GM23338 (cell line): ENCODE data around the gene ZSWIM5. TPM values are rescaled to one million over a fixed set of nuclear protein-coding genes. Genes with fewer than 3 reads are reported as not detected.

Source experiments
- ATAC-seq: fragments of 200-7000 bp; cut with Tn5 transposase; 3 replicates; pipeline ENCODE4 v1.9.1; 2020
- DNase-seq: peaks from one replicate; pipeline ENCODE4 v3.0.0-alpha.2; 2015; ENCODE audit warnings: low spot score
- H2AFZ ChIP-seq: fragments of 200-600 bp; sonication (generic); 2 replicates; pipeline ENCODE4 v1.8.0; 2016; ENCODE audit warnings: antibody characterized with exemption, mild to moderate bottlenecking, moderate library complexity
- H3F3A ChIP-seq: fragments of 200-600 bp; sonication (generic); replicated peaks from 2 replicates; pipeline ENCODE4 v1.8.0; 2017; ENCODE audit warnings: antibody characterized with exemption, mixed run types, low read depth
- H3K27ac ChIP-seq: fragments of 200-600 bp; sonication (generic); 2 replicates; pipeline ENCODE4 v1.6.1; 2016; ENCODE audit warnings: low read depth
- H3K27me3 ChIP-seq: fragments of 200-600 bp; sonication (generic); 2 replicates; pipeline ENCODE4 v1.8.0; 2016; ENCODE audit warnings: mild to moderate bottlenecking, mixed run types, moderate library complexity; ENCODE audit not compliant: insufficient read depth
- H3K36me3 ChIP-seq: fragments of 200-600 bp; sonication (generic); 2 replicates; pipeline ENCODE4 v1.8.0; 2016; ENCODE audit warnings: mild to moderate bottlenecking; ENCODE audit not compliant: insufficient read depth
- H3K4me1 ChIP-seq: fragments of 200-600 bp; sonication (generic); 2 replicates; pipeline ENCODE4 v1.8.0; 2016; ENCODE audit warnings: mild to moderate bottlenecking, moderate library complexity; ENCODE audit not compliant: insufficient read depth
- H3K4me2 ChIP-seq: fragments of 200-600 bp; sonication (generic); 2 replicates; pipeline ENCODE4 v1.7.1; 2017; ENCODE audit warnings: mixed run types
- H3K4me3 ChIP-seq: fragments of 200-600 bp; sonication (generic); 2 replicates; pipeline ENCODE4 v1.6.1; 2016; ENCODE audit warnings: mixed run types
- H3K79me2 ChIP-seq: fragments of 200-600 bp; sonication (generic); replicated peaks from 2 replicates; pipeline ENCODE4 v1.8.0; 2017; ENCODE audit warnings: mild to moderate bottlenecking; ENCODE audit not compliant: insufficient read depth
- H3K9me2 ChIP-seq: fragments of 200-600 bp; sonication (generic); 2 replicates; pipeline ENCODE4 v1.8.0; 2017; ENCODE audit not compliant: insufficient read depth
- H4K20me1 ChIP-seq: fragments of 200-600 bp; sonication (generic); replicated peaks from 2 replicates; pipeline ENCODE4 v1.8.0; 2017; ENCODE audit warnings: mild to moderate bottlenecking; ENCODE audit not compliant: insufficient read depth
- H3K27ac Mint-ChIP-seq: 2 replicates; pipeline ENCODE4 v1.8.0; 2020; ENCODE audit warnings: inconsistent platforms, mild to moderate bottlenecking, moderate library complexity, mixed read lengths
- H3K27me3 Mint-ChIP-seq: 3 replicates; pipeline ENCODE4 v1.8.0; 2022; ENCODE audit warnings: low read depth, mild to moderate bottlenecking, moderate library complexity, mixed read lengths, inconsistent platforms; ENCODE audit not compliant: insufficient read depth, poor library complexity
- H3K36me3 Mint-ChIP-seq: 3 replicates; pipeline ENCODE4 v1.8.0; 2021; ENCODE audit warnings: low read depth, mild to moderate bottlenecking, inconsistent platforms, moderate library complexity, mixed read lengths
- H3K4me1 Mint-ChIP-seq: 3 replicates; pipeline ENCODE4 v1.8.0; 2020; ENCODE audit warnings: mild to moderate bottlenecking, inconsistent platforms, mixed read lengths
- H3K4me3 Mint-ChIP-seq: 3 replicates; pipeline ENCODE4 v1.8.0; 2021; ENCODE audit warnings: moderate library complexity, mild to moderate bottlenecking, inconsistent platforms, mixed read lengths
- H3K9me3 Mint-ChIP-seq: 3 replicates; pipeline ENCODE4 v1.8.0; 2020; ENCODE audit warnings: moderate library complexity, mild to moderate bottlenecking, inconsistent platforms, mixed read lengths
- CREB1 ChIP-seq: fragments of 250-450 bp; sonication (Bioruptor Pico); IDR thresholded peaks from 2 replicates; pipeline ENCODE4 v1.5.0; 2020; ENCODE audit warnings: low read depth, mild to moderate bottlenecking, moderate library complexity
- EZH2 ChIP-seq: fragments of 200-600 bp; sonication (generic); IDR thresholded peaks from one replicate; pipeline ENCODE4 v1.8.0; 2017; ENCODE audit warnings: antibody characterized with exemption, mild to moderate bottlenecking, low read depth; ENCODE audit not compliant: unreplicated experiment
- JUNB ChIP-seq: IDR thresholded peaks from one replicate; pipeline ENCODE4 v1.6.1; 2016; ENCODE audit warnings: antibody characterized with exemption; ENCODE audit not compliant: unreplicated experiment
- NANOG ChIP-seq: IDR thresholded peaks from 2 replicates; pipeline ENCODE4 v1.6.1; 2016; ENCODE audit warnings: antibody characterized with exemption, borderline replicate concordance
- POLR2AphosphoS5 ChIP-seq: IDR thresholded peaks from 2 replicates; pipeline ENCODE4 v1.6.1; 2016; ENCODE audit warnings: antibody characterized with exemption, low read depth
- REST ChIP-seq: IDR thresholded peaks from one replicate; pipeline ENCODE4 v1.6.1; 2018; ENCODE audit warnings: antibody characterized with exemption; ENCODE audit not compliant: unreplicated experiment
- STAT1 ChIP-seq: IDR thresholded peaks from one replicate; pipeline ENCODE4 v1.6.1; 2016; ENCODE audit warnings: antibody characterized with exemption; ENCODE audit not compliant: unreplicated experiment
- ZNF114 ChIP-seq: fragments of 250-450 bp; sonication (Bioruptor Pico); IDR thresholded peaks from 2 replicates; pipeline ENCODE4 v1.5.0; 2020; ENCODE audit warnings: mild to moderate bottlenecking, moderate library complexity
- ZNF331 ChIP-seq: fragments of 250-450 bp; sonication (Bioruptor Pico); IDR thresholded peaks from 2 replicates; pipeline ENCODE4 v1.5.0; 2020; ENCODE audit warnings: low read depth, mild to moderate bottlenecking, moderate library complexity
- ZNF462 ChIP-seq: fragments of 250-450 bp; sonication (Bioruptor Pico); IDR thresholded peaks from 2 replicates; pipeline ENCODE4 v1.5.0; 2020; ENCODE audit warnings: mild to moderate bottlenecking, moderate library complexity
- polyA plus RNA-seq: library from polyadenylated mRNA; unstranded; fragments of >200 nt; fragmentation: Nextera tagmentation; extraction: Ambion mirVana; gene quantifications from 2 replicates; pipeline ENCODE4 v1.2.1, GENCODE V29; 2016
- total RNA-seq: library from RNA; depleted of rRNA; stranded (reverse); fragments of >200 nt; shearing (Covaris generic); gene quantifications from 2 replicates; pipeline ENCODE4 v1.2.3, GENCODE V29; 2014
- TF ChIP-seq, protein P1 (sequence below): IDR thresholded peaks from 2 replicates; pipeline ENCODE4 v1.6.1; 2016; ENCODE audit warnings: antibody characterized with exemption

ZSWIM5 gene
- total and polyA plus RNA-seq, 2 experiments from 2014 or later, result 0.65 to 3.6 TPM

DNA sequence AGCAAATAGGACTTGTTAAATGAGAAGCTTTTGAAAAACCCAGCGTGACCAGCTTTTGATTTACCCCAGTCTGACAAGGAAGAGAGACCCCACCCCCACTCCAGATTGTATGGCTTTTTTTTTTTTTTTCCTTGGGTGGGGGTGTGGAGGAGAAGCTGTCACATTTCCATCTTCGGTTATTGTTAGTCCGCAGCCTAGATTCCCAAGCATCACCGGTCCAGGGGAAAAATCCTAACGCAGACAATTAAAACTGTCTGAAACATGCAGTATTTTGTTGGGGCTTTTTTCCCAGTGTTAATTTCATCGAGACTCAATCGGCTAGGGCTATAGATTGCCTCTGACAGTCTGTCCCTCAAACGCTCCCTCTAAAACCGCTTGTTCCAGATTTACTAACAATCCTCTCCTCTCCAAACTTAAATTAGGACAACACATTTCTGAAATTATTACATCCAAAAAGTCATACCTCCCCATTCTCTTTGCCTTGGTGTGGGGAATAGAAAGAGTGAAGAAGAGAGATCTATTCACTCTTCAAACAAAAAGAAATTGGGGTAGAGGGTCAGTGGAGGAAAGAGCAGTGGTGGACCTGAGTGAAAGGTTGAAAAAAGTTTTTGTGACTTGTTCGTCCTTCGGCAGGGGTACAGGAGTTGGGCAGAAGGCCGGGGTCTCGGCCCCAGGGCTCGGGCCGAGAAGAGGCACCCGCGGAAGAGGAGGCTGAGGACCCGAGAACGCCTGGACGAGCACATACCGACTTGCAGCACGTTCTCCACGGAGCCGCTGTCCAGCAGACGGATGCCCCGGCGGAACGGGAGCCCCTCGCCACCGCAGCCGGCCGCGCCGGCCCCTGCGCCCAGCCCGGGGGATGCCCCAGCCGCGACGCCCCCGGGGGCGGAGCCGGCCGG, 1.1 kb downstream of the ZSWIM5 start (continued):
- no peak for TF ChIP-seq ZNF462 (CRISPR knock-in tag)

- Mint-ChIP-seq H3K4me1 (peaks cover 24% of the 10 kb centered on the region), H3K27me3 (peaks cover 8% of the 10 kb centered on the region), H3K27ac (no peak overlapping the region), H3K36me3 (no peaks in the 10 kb centered on the region; the same call in 2 of the 3 replicates), H3K4me3 (no peak overlapping the region), H3K9me3 (peaks cover 6% of the 10 kb centered on the region; the same call in 2 of the 3 replicates)
- peaks cover 24% of the 10 kb centered on the region for H3K4me1 ChIP-seq
- H3K36me3 ChIP-seq, result no peaks in the 10 kb centered on the region
- H3F3A ChIP-seq, result peaks cover 6% of the 10 kb centered on the region
- H4K20me1 ChIP-seq, result 0 out of 2 replicates have a peak, but pooled peaks cover 4% of the 10 kb centered on the region
- H3K27ac ChIP-seq, result no peak overlapping the region
- ATAC-seq (no peak), DNase-seq (peak; percentile 28)
- H3K4me3 ChIP-seq, result no peak overlapping the region
- H2AFZ ChIP-seq, result no peak overlapping the region
- H3K9me2 ChIP-seq, result no peaks in the 10 kb centered on the region
- H3K79me2 ChIP-seq, result no peaks in the 10 kb centered on the region
- peaks cover 23% of the 10 kb centered on the region for H3K27me3 ChIP-seq
- no peak overlapping the region for H3K4me2 ChIP-seq
- TF ChIP-seq, protein P1, sequence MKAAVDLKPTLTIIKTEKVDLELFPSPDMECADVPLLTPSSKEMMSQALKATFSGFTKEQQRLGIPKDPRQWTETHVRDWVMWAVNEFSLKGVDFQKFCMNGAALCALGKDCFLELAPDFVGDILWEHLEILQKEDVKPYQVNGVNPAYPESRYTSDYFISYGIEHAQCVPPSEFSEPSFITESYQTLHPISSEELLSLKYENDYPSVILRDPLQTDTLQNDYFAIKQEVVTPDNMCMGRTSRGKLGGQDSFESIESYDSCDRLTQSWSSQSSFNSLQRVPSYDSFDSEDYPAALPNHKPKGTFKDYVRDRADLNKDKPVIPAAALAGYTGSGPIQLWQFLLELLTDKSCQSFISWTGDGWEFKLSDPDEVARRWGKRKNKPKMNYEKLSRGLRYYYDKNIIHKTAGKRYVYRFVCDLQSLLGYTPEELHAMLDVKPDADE, result no peak
- TF ChIP-seq NANOG (no peak), STAT1 (no peak), JUNB (no peak), CREB1 (CRISPR knock-in tag) (no peak), POLR2AphosphoS5 (no peak), EZH2 (no peak), REST (no peak), ZNF331 (CRISPR knock-in tag) (no peak), ZNF114 (CRISPR knock-in tag) (no peak)
These were observed 5.4 kb downstream of the ZSWIM5 start for GRCh38 chr1:45200906-45201500.
